GM21786 (cell line): ENCODE data around the gene STMN3.
A peak's percentile ranks its signal among the peaks of the same experiment; 100 is the strongest.
"Not testable (repeated sequence)": the region's sequence is repeated elsewhere in the genome, so short reads cannot be mapped to it uniquely, and the experiment has no call there.

ENCODE experiments used
- ATAC-seq: cut with Tn5 transposase; IDR thresholded peaks from one replicate; pipeline ENCODE4 v1.9.1; 2021; ENCODE audit not compliant: unreplicated experiment

Gene STMN3

GRCh38 chr20:63657937-63658748 lies 4.9 kb upstream of the STMN3 start, which contains the start of gene RTEL1:
Gene RTEL1 (plus strand): TSS chr20:63658312. CDS start chr20:63659403, 1,091 bp downstream.
- ATAC-seq: peak; percentile 87

- no peak for ATAC-seq
Observed at GRCh38 chr20:63657260-63657936, 4.2 kb upstream of the STMN3 start.

GRCh38 chr20:63656451-63656850 lies 3.2 kb upstream of the STMN3 start:
- ATAC-seq: no peak

- no peak for ATAC-seq
Observed at GRCh38 chr20:63655249-63655648, 2.0 kb upstream of the STMN3 start.

GRCh38 chr20:63653974-63654668 lies 897 bp upstream of the STMN3 start:
- ATAC-seq: no peak

- ATAC-seq: no peak
Observed at GRCh38 chr20:63652192-63652980, 838 bp downstream of the STMN3 start.

GRCh38 chr20:63651942-63652191 lies 1.4 kb downstream of the STMN3 start:
- no peak for ATAC-seq

GRCh38 chr20:63650486-63650885 lies 2.7 kb downstream of the STMN3 start:
- not testable (repeated sequence) for ATAC-seq

GRCh38 chr20:63648895-63649589 lies 4.2 kb downstream of the STMN3 start:
- ATAC-seq: no peak

- no peak for ATAC-seq
Observed at GRCh38 chr20:63648190-63648589, 5.0 kb downstream of the STMN3 start.

GRCh38 chr20:63645218-63645617 lies 8.0 kb downstream of the STMN3 start:
- ATAC-seq: no peak

- ATAC-seq: no peak
Observed at GRCh38 chr20:63643946-63644345, 9.3 kb downstream of the STMN3 start.

- no peak for ATAC-seq
Observed at GRCh38 chr20:63643499-63643898, 9.7 kb downstream of the STMN3 start.

GRCh38 chr20:63642527-63643247 lies 10.5 kb downstream of the STMN3 start:
- ATAC-seq: no peak

GRCh38 chr20:63641792-63642523 lies 11.3 kb downstream of the STMN3 start:
- peak; percentile 75 for ATAC-seq

- no peak for ATAC-seq
Observed at GRCh38 chr20:63641146-63641791, 12.0 kb downstream of the STMN3 start.

GRCh38 chr20:63640686-63641085 lies 12.5 kb downstream of the STMN3 start:
- not testable (repeated sequence) for ATAC-seq

- no peak for ATAC-seq
Observed at GRCh38 chr20:63640086-63640485, 13.1 kb downstream of the STMN3 start.
